ENCODE measurements around the gene DCDC1.
A peak's percentile ranks its signal among the peaks of the same experiment; 100 is the strongest.

The DCDC1 gene

DNA sequence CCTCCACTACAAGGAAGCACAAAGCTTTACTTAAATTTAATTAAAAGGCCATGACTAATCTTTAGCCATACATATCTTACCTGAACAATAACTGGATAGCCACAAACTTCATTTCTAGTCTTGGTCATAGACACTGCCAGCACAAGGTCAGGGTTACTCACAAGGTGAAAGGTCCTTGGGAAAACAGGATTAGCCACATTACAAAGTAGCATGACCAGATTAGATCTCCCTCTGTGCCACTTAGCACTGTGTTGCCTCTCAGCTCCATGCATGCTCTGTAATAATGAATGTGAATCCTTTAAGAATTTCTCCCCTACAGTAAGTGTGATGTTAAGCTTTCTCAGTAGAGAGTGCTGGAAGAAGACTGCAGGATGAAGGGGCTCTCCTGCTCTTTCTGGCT lies 458.3 kb downstream of the DCDC1 start:
- no peak for DNase-seq (ENCODE audit: low read depth, low spot score)

DNA sequence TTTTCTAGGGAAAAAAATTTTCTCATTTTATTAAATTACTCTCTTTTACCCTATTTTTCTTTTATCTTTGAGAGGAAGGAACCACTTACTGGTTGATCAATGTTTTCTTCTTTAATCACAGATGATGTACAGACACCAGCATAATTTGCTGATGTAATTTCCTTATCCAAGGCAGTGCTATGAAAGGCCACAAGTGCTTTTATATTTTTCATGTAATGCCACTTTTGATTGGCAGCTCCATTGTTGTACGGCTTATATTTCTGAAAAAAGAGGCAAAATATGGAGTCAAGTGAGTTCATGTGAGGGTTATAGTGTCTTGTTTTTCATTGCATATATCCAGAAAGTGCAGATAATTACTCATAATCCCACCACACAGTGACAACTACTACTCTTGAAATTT lies 460.7 kb downstream of the DCDC1 start:
- DNase-seq (ENCODE audit: low read depth, low spot score): no peak

DNA sequence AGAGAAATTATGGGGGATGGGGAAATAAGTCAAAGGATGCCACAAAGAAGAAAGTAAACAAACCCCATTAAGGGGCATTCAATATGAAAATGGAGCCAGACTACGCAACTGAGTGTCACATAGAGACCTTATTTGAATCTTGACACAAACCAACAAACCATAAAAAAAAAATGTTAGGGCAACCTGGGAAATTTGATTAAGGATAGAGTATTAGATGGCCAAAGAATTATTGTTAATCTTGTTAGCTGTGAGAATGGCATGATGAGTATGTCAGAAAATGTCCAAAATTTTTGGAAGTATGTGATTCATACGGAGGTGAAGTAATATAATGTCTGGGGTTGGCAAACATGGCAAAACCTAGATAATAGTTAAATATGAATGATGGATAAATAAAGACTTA lies 461.3 kb downstream of the DCDC1 start:
- no peak for DNase-seq (ENCODE audit: low read depth, low spot score)

DNA sequence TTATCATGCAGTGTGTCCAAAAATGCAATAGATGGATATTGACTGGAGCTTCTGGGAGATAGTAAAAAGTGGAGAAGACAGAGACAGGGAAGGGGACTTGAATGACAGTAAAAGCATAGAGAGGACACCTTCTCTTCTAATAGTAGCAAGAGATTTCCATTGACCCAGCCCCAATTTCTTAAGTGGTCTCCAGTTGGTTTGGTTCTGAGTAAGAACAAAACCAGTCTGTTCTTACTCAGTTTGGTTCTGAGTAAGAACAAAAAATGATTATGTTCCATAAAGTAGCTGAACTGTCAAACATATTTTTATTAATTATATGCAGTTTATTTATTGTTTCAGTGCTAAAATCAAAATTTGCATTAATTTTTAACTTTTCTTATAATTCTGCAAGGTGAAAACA lies 466.6 kb downstream of the DCDC1 start:
- DNase-seq (ENCODE audit: low read depth, low spot score): no peak

DNA sequence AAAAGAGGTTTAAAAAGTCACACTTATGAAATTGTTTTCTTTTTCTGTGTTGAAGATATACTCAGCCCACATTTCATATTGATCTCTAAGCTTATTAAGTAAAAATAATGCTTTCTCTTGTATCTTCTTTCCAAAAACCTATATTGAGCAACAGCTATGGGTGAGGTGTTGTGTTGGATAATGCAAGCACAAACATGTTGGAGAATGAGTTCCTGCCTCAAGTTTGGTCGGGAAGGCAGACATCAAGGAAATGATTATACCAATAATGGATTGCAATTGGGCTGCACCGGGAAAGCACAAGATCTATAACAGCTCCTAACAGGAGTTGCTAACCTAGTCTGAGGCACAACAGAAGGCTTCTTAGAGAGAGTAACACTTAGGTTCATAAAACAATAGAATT lies 474.5 kb downstream of the DCDC1 start:
- DNase-seq (ENCODE audit: low read depth, low spot score): no peak

DNA sequence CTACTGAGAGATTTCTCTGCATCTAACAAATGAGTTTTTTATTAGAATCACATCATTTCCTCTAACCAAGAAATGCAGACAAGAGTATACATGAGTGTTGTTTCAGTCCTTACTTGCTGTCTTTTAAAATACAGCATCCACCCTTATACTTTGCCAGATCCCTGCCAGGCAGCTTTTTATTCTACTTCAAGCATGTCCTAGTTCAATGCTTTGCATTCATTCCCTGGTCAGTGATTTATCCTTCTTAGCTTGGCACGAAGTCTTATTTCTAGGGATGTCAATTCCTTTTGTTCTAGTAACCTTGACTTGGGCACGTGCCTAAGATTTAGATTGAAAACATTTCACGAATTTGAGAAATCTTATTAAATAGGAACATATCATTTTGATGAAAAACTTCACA lies 476.2 kb downstream of the DCDC1 start:
- no peak for DNase-seq (ENCODE audit: low read depth, low spot score)

DNA sequence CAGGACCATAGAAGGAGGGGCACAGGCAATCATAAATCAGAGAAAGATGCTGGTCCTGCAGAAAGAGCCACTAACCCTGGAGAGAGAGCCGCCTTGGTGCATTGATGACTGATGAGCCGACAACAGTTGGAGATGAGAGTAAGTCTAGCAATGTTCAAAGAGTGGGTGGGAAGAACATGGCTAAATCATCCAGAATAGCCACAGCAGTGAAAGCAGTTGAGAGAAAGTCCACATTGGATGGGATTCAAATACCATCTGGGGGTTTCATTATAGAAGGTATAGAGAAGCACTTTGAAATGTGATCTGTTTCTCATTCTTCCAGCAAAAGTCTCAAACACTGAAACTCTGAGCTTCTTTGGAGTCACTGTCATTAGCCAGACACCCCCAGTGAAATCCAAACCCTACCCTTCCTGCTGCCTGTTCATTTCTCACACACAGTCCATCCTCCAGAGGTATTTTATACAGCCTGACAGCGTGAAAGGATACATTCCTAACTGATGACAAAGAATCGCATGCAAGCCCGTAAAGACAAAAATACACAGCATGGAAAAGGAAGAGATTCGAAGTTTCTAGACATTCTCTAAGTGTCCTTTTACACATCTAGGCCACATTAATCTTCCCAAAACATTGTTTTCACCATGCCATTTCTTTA lies 480.3 kb downstream of the DCDC1 start:
- peak; percentile 5 for DNase-seq (ENCODE audit: low read depth, low spot score)

DNA sequence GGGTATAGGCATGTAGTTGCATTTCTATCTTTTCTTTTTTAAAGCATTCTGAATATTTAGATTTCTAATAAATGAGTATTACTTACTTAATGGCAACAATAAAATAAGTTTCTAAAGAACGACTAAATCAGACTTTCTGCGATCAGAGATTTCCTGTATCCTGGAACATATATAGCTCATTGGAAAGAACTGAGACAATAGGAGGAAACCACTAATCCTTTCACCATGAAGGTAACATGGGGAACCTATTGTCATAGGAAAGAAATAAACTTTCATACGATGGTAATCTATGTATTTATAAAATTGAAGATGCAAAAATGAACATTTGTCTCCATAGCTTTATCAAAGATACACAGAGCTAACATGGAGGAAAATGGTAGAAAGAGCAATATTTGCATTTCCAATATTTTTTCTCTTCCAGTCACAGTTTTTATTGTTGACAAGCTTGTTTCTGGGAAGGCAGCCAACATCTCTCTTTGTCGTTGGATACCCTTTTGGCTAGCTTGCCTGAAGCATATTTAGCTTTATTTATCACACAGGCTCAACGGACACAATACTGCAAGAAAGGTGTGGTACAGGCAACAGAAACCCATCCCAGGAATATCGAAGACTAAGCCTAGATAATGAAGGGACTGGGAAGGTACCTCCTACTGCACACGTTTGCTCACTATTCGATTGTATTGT lies 490.1 kb downstream of the DCDC1 start:
- no peak for DNase-seq (ENCODE audit: low read depth, low spot score)

DNA sequence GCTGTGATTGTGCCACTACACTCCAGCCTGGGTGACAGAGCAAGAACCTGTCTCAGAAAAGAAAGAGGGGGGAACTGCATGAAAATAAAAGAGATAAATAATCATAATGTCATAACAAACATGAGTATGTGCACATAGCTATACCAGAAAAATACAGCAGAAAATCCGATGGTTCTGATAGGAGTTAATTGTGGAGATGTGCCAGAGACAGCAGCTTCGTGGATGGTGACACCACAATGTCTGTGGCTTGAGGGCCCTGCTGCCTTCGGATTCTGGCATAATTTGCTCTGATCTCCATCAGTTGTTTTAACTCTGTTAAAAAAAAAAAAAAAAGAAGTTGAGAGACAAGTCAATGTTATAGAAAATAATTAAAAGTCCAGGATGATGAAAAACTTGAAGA lies 491.1 kb downstream of the DCDC1 start:
- no peak for DNase-seq (ENCODE audit: low read depth, low spot score)

DNA sequence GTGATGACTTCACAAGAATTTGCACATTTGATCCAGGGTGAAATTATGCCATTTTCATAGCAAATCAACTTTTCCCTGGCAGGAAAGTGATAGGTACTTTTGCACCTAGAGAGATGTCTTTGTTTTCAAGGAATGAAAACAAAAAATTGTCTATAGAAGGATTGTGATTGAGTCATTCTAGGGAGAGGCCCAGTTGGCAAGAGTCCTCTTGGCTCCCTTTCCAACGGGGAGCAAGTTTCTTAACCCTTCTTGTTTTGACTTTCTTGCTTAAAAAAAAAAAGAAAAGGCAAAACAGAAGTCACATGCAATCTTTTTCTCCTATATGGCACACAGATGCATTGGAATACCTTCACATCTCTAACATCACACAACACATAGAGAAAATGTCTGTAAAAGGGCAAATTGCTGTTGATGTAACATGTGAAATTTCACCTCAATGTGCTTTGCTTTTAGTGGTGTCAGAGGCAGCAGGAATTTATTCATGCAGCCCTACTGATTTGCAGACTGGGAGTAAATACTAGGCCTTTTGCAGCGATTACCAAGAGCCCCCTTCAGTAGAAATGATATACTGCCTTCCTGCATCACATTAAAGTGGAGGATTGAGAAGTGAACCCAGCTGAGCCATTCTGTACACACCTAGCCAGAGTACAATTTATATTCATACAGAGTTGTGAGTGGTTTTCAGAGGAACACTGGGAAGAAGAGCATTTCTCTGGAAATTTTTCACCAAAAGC lies 492.7 kb downstream of the DCDC1 start:
- no peak for DNase-seq (ENCODE audit: low read depth, low spot score)

DNA sequence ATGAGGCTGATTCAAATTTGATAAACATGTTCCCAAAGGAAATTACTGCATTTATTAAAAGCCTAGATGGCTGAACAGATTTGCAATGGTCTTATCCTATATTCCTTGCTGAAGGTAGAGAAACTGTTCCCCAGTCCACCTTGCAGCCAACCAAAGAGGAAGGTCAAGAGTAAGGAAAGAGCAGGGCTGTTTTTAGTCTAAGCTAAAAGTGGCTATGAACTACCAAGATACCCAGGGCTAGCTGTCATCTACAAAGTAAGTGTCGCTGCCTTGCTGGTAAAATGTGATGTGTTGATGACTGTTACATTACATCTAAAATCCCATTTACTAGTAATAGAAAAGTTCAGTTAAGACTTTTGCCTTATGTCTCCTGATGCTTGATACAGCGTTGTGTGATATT lies 493.3 kb downstream of the DCDC1 start:
- DNase-seq (ENCODE audit: low read depth, low spot score): no peak

DNA sequence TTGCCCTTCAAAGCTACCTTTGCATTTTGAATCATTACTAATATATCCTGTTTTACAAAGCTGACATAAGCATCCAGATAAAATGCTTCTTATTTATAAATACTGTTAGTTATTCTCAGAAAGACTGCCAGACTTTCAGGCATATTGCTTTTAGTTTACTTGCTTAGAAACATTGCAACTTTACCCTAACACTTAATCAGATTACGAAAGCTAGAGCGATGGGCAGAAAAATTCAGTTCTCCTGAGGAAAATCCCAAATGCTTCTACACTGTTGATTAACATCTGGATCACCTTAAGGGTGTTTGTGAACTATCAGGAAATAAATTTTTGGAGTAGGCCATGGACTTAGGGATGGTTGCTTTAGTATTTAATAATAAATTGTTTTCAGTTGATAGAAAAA lies 493.7 kb downstream of the DCDC1 start:
- DNase-seq (ENCODE audit: low read depth, low spot score): no peak

DNA sequence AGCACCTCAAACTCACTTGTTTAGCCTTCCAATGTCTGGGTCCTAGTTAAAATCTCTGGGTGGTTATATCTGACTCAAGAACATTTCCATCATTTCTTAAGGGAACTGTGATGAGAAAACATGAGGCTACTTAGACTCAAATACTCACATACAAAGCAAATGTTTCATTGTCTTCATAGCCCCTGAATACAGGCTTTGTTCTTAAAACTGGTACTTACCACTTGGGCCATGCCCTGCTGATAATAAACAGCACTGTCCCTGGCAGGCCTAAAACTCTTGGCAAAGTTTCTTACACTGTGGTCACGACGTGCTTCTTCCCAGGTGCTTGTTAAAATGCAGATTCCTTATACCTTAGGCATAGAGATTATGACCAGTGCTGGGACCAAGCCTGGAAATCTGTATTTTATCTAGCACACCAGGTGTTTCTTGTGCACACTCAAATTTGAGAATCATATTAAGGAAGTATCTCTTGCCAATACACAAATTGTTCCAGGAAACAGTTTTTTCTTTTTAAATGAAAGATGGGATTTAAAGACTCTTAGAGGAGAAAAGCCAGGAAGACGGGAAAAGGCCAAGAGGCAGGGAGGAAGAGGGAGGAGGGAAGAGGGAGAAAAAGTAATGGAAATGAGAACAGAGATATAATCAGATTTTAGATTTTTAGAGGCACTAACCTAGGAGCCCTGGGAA lies 495.5 kb downstream of the DCDC1 start:
- no peak for DNase-seq (ENCODE audit: low read depth, low spot score)

DNA sequence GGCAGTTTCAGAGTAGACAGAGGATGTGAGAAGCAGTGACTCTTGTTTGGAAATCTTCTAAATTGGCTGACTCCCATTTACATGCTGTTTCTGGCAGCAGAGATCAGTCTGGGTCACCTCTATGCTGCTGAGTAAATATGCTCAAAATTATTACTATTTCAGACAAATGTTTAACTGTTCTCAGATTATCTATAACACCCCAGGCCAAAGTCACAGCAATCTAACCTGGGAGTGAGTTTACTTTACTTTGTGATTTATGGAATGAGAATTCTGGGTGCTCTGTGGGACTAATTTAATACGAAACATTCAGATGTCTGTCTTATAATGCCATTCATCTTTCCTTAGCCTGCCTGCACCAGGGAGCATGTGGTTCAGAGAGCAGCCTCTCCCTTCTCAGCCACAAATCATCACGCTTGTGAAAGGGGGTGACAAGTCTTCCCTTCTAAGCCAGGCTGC lies 500.9 kb downstream of the DCDC1 start:
- no peak for DNase-seq (ENCODE audit: low read depth, low spot score)

DNA sequence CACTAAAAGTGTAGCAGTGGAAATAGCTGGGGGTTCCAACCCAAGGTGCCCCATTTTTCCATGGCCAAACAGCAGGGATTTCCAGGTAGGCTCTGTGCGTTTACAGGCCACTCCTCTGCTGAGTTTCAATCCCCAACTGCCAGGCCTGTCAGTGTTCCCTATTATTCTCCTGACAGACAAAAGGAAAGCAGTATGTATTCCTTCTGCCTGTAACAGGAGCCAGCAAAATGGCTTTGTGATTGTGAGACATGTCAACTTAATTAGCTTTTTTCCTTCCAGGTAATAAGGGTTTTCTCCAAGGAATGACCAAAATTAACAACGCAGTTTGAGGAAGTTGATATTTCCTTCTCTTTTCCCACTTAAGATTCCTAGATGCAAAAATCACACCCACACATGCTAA lies 506.3 kb downstream of the DCDC1 start:
- no peak for DNase-seq (ENCODE audit: low read depth, low spot score)

DNA sequence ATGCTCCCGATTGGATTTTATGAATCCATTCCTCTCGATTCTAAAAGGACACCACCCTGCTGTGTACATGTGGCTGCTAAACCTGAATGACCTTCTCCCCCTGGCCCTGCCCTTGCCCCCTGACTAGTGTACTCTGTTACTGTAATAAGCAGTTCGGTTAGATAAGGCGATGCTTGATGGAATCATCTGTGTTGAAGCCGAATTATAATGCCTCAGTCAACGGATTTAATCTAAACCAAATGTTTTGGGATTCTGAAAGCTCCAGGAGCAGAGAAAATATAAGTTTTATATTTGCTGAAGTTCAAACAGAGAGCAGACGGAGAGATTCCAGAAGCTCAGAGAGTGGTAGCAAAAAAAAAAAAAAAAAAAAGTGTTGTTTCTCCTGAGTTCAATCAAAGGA lies 508.0 kb downstream of the DCDC1 start:
- no peak for DNase-seq (ENCODE audit: low read depth, low spot score)

DNA sequence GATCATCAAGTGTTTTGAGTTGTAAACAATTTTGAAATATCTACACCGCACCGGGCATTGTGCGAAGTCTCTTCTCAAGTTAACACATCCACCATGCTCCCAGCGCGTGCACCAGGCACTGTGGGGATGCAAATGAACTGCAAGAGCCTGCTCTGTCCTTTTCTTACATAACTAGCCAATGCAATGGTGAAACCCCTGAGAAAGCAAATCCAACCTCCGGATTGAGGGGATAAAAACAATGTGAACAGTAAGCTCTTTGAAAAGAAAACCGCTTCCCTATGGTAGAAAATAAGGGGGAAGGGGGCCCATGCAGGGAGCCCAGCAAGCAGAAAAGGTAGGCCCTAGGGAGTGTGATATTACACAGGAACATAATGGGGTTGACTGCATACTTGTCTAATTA lies 508.5 kb downstream of the DCDC1 start:
- no peak for DNase-seq (ENCODE audit: low read depth, low spot score)

DNA sequence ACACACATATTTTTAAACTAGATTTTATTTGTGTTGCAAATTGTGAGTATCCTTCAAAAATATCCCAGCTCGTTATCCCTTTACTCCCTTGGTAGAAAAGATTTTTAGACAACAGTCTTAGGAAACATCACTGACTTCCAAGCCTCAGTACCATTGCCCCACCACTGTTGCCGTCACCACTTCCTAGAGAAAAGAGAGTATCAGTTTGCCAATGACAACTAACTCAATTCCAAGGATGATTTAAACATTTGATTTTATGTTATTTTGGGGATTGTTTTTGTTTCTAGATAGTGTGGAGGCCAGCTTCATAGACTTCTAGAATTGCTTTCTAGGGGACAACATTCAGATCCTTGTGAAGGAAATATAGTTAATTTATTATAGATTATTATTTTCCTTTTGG lies 509.4 kb downstream of the DCDC1 start:
- no peak for DNase-seq (ENCODE audit: low read depth, low spot score)

DNA sequence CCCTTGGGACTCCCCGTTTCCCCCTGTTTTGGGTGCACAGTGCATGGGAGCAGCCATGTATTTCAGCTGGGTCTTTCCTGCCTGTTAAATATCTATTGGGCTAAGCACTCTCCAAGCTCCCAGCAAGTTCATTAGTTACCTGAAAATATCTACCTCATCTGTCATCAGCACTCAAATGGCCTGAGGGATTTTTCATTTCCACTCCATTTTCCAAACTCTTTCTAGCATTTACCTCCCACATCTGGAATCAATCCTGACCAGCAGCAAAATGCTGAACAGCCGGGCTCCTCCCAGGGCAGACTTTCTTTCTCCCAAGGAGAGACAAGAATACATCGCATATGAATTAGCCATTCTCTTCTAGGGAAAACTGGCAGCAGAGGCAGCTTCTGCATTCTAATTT lies 509.9 kb downstream of the DCDC1 start:
- no peak for DNase-seq (ENCODE audit: low read depth, low spot score)

DNA sequence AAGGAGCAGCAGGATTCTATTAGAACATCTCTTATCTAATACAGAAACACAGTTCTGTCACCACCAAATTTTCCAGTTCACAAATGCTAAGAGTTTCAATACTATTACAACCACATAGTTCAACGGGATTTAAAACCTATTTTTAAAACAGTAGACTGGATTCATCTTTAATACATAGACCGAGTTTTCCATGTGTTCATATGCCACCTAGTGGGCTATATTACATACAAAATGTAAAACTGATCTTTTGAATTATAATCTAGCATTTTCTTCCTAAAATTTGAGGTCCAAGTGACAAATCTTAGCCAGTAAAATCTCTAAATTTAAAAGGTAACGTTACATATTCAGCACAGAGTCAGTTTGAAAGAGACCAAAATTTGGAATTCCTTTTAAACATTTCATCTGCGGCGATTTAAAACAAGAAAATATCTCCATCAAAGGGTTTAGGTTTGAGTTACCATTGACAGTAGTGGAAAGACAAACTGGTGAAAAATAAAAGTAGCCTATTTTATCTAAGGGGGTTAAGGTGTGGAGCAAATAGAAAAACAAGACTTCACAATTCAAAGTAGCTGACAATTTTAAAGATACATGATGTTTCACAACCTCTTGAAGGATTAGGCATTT lies 514.0 kb downstream of the DCDC1 start:
- no peak for DNase-seq (ENCODE audit: low read depth, low spot score)

DNA sequence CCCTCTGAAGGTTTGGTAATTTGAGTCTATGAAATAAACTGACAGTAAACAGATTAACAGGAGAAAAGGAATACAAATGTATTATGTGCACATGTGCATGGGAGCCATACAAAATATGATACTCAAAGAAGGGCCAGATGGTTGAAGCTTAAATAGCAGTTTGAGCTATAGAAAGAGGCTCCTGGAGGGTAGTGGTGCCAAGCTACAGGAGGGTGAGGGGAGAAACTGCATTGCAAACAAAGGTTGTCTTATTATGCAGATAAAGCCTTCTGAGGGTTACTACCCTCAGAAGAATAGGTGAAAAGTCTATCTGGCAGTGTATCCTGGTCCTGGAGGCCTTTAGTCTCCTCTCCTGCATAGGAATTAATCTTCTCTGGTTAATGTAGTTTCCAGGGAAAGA lies 516.1 kb downstream of the DCDC1 start:
- DNase-seq (ENCODE audit: low read depth, low spot score): no peak

DNA sequence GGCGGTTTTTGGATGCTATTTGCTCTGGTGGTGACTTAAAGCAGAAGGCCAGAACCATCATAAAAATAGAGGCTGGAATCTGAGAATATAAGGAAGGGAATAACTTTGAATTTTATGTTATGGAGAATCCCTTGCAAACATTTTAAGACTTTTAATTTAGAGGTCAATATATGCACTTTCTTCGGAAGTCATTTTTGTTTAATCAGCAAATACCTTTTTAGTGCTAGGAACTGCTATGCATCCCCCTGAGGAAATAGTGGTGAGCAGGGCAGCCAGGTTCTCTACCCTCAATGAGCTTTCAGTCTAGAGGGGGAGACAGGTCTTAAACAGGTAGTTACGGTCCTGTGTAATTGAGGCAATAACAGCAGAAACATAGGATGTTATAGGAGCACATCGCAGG lies 516.9 kb downstream of the DCDC1 start:
- no peak for DNase-seq (ENCODE audit: low read depth, low spot score)

Measured in ELF-1 (cell line).